ENCODE results near the gene EIF4EBP2.

The EIF4EBP2 gene

DNA sequence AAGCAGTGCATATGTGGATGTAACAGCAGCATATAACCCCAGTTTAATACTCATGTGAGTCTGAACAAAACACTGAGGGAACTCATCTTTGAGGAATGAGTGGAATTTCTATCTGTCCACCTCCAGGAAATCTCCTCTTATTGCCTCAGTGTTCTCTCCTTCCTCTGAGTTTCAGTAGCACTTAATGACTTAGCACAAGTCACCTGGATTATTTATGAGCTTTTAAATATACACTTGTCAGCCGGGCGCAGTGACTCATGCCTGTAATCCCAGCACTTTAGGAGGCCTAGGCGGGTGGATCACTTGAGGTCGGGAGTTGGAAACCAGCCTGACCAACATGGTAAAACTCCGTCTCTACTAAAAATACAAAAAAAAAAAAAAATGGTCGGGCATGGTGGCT lies 25.8 kb upstream of the EIF4EBP2 start:
- no peak for DNase-seq (ENCODE audit: low read depth in 2 of 3, low spot score in 1 of 3)

DNA sequence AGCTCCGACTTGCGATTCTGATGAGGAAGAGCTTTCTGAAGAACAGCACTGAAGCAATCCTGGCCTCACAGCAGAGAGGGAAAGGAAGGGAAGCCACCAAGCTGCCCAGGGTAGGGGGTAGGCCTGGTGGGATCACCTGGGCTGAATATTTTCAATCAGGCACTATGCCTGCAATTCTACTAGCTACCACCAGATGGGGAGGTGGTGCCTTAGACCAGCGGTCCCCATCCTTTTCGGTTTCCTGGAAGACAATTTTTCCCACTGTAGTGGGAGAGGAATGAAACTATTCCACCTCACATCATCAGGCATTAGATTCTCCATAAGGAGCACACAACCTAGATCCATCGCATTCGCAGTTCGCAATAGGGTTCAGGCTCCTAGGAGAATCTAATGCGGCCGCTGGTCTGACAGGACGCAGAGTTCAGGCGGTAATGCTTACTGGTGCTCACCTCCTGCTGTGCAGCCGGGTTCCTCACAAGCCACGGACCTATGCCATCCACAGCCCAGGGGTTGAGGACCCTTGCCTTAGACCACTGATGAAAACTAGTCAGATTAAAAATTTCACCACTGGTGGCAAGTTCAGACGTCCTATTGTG lies 24.3 kb upstream of the EIF4EBP2 start:
- no peak for DNase-seq (ENCODE audit: low read depth in 2 of 3, low spot score in 1 of 3)

DNA sequence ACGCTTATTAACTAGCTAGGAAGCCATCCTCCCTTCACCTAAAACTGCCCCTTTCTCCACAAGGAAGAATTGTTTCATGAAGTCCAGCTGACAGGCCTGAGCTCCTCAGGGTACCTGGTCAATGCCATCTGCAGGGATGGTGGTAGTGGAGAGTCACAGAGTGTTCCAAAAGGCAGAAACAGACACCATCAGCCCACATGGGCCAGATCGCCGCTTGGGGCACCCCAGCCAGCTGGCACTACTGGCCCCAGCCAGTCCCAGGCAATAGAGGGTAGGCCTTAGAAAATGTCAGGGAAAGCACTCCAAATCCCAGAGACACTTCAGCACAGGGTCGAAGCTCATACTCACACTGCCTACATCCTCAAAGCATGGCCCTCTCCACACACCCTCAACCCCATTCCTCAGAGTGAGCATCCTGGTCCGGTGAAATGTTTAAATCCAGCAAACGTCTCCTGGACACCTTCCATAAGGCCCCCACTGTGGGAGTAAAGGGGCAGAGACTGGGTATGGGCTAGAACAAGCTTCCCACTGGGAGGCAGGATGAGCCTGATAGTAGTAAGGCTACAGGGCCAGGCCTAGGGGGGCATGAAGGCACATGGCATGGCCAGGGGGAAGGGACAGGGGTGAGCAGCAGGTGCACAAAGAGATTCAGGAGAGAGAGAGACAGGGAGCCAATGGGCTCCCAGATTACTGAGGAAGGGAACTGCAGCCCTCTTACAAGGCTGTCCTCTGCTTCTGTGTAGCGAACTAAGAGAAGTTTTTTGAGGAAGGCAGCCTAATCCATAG lies 23.4 kb upstream of the EIF4EBP2 start:
- no peak for DNase-seq (ENCODE audit: low read depth in 2 of 3, low spot score in 1 of 3)

DNA sequence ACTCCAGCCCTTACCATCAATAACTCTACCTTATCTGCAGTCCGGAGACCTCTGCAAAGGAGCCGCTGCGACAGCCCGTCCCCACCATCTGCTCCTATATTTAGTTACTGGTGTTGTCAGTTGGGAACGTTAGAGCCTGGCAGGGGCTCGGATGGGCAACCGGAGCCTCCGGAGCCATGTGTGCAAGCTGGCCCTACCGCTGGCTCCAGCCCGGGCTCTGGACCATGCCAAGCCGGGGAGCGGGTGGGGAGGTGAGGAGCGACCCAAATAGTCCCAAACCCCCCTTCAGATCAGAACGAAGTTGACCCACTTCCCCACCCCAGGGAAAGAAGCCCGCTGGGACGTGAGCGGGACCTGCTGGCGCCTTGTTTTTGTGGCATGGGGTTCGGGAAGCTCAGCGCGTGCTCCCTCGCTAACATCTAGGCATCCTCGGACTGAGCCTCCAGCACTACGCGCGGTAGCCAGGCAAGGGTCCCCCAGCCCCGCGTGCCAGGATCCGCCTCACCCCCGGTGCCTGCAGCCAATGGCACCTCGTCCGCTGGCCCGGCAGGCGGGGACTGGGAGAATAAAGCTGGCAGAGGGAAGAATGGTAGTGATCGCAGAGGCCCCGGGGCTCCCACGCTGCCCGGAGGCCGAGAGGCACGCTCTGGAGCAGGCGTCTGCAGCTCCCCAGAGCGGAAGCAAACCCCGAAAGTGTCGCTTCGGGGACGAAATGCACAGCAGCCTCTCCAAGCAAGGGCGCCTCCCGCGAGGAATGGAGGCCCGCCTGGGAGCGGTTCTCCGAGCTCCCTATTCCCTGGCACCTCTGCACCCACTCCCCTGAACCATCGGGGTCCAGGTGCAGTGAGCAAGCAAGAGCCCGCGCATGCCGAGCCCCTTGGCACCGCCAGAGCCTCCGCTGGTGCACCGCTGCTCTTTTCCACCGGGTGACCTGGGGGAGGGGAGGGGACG lies 22.2 kb upstream of the EIF4EBP2 start:
- DNase-seq (ENCODE audit: low read depth in 2 of 3, low spot score in 1 of 3), result peak in 2 of 3 donors; percentile 3 to 12

DNA sequence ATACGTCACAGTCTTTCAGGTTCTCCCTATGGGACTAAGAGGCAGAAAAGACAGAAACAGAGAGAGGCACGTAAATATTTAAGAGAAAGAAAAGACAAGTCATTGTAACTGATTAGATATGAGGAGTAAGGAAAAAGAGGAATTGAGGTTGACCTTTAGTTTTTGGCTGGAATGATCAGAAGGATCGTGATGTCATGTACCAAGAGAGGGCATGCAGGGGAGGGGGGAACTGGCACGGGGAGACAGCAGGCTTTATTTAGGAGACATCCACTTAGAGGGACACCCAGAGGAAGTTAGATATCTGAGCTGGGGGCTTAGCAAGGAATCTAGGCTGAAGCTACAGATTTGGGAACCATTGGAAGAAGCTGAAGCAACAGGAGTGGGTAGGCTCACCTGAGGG lies 12.3 kb upstream of the EIF4EBP2 start:
- no peak for DNase-seq (ENCODE audit: low read depth in 2 of 3, low spot score in 1 of 3)

DNA sequence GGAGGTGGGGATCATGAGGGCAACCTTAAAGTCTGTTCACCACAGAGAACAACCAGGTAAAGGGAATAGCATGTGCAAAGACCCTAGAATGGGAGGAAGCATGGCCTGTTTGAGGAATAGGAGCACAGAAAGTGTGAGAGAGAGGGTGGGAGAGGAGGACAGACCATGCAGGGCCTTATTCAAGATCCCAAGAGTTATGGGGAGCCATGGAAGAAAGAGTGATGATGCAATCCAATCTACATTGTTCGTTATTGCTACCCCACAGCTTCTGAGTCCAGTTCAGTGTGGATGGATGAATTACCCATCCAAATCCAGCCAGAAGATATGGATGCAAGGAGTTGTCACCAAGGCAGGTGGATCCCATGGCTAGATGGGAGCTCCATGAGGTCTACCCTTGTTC lies 7.8 kb upstream of the EIF4EBP2 start:
- no peak for DNase-seq (ENCODE audit: low read depth in 2 of 3, low spot score in 1 of 3)

DNA sequence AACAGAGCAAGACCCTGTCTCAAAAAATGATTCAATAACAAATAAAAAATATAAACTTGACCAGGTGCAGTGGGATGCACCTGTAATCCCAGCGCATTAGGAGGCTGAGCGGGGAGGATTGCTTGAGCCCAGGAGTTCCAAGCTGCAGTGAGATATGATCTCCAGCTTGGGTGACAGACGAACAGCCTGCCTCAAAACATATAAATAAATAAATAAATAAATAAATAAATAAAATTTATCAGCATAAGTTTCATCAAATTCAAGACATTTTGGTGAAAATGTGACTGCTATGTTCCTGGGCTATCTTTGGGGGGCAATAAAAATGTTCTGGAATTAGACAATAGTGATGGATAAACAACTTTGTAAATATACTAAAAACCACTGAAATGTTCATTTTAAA lies 4.8 kb upstream of the EIF4EBP2 start:
- no peak for DNase-seq (ENCODE audit: low read depth in 2 of 3, low spot score in 1 of 3)

DNA sequence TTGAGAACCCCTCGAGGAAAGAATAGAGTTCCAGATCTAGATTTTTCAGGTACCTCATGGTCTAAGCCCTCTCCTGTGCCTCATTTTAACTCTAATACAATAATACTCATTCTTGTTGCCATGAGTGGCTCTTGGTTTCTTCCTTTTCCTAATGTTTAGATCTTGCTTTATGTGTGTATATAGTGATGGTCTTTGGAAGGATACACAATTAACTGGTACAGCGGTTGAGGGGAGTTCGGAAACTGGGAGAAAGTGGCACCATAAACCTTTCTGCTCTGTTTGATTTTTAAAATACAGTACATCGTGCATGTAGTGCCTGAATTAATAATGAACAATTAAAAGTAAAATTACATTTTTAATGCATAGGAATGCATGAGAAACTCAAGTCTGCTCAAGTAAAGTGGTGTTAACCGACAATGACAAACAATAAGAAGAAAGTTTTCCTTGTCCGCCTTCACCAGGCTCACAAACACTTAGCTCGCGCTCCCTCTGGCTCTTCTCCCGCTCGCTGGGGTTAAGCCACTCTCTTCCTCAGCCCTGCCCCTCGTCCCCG lies 386 bp upstream of the EIF4EBP2 start:
- DNase-seq (ENCODE audit: low read depth in 2 of 3, low spot score in 1 of 3), result no peak

DNA sequence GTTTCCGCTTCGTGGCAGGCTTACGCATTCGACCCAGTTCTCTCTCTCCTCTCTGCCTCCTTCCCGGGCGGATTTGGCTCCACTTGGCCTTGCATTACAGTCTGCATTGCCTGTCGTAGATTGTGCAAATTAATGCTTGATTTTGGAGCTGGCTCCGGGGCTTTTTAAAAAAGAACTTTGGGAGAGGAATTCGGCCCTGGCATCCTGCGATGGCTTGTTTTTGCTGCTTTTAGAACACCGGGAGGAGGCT lies 767 bp downstream of the EIF4EBP2 start:
- DNase-seq (ENCODE audit: low read depth in 2 of 3, low spot score in 1 of 3), result no peak

DNA sequence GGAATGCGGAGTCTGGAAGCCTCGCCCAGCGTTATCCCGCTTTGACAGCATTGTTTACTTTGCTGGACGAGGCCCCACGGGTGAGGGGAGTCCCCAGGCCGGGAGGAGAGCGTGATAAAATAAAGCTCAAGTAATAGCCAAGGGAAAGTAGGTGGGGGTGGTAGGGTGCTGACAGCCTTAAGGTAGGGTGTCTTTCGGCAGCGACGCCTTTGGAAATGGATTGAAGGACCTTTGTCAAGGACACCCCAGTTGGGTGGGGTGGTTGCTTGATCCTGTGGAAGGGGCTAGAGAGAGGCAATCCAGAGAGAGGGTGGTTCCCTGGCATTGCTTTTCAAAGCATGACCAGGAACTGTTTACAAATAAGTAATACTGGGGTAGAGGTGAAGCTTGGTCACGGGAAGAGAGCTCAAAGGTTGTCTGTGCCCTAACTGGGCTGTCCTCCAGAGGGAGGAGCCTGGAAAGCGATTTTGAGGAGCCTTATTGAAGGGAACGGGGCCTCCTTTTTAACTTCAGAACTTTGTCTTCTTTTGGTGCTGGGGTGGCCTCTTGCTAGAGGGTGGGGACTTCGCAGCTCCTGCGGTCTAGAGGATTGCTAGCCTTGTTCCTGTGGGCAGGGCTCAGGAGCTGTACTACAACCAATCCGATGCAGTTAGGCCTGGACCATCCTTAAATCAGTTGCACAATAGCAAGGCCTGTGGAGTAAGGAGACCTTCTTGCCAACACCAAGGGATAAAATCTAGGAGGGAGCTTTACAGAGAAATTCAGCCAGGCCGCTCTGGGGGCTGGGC lies 1.3 kb downstream of the EIF4EBP2 start:
- DNase-seq (ENCODE audit: low read depth in 2 of 3, low spot score in 1 of 3), result peak in 2 of 3 donors; percentile 6 to 13

DNA sequence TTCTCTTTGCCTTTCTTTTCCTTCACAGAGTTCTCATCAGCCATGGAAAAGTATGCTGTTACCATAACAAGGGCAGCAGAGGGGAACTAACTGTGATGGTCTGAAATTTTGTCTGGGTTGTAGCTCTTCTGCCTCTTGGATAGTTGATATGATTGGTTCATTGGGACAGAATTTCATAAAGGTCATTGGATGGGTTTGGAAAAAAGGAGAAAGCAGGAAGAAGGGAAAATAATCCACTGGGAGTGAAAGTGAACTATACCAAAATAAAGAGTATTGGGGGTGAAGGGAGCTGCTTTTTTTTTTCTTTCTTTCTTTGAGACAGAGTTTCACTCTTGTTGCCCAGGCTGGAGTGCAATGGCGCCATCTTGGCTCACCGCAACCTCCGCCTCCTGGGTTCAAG lies 5.8 kb downstream of the EIF4EBP2 start:
- DNase-seq (ENCODE audit: low read depth in 2 of 3, low spot score in 1 of 3), result no peak

DNA sequence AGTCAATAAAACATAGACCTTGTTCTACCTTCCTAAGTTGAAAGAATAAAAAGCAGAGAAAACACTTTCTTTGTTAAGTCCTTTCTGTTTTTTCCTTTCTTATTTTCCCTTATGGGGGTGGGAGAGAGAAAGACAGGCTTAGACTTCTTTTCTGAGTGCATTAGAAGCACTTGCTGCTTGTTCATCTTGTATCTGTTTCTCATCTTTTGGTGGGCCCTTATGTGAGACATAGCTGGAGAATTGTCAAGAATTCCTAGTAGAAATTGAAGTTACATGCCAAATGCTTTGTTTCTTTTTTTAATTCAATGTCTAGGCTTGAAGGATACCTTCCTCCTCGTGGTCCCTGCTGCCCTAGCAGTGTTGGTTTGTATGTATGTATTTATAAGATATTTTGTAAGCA lies 6.7 kb downstream of the EIF4EBP2 start:
- DNase-seq (ENCODE audit: low read depth in 2 of 3, low spot score in 1 of 3), result no peak

DNA sequence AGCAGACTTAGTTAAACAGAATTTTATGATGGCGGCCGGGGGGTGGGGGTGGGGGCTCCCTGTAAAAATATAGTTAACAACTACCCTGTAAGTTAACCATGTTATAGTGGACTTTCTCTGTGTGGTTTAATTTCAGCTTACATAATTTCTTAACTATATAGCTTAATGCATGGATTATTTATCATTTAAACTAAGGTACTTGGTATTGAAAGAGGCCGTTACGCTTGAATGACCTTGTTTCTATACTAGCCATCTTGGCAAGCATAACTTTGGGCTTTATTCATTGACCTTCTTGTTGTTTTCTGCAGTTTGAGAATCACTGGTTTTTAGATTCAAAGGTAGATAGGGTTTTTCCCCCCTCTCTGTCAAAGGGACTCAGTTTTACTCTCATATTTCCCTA lies 8.4 kb downstream of the EIF4EBP2 start:
- no peak for DNase-seq (ENCODE audit: low read depth in 2 of 3, low spot score in 1 of 3)

DNA sequence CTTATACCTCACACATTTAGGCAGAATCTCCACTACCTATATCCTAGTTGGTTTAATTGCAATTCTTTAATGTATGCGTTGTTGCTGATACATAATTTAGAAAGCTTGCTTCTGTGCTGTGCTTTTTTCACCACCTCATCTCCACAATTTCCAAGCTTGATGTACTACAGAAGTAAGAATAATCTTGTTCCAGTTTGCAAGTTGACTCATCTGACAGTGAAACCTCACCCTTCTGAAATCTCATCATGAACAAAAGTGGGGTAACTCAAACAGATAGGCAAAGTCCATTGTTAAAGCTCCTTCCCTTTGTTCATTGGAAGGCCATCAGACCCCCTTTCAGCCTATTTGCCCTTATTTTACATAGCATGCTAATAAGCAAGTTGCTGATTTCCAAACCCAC lies 13.6 kb downstream of the EIF4EBP2 start:
- DNase-seq (ENCODE audit: low read depth in 2 of 3, low spot score in 1 of 3), result no peak

DNA sequence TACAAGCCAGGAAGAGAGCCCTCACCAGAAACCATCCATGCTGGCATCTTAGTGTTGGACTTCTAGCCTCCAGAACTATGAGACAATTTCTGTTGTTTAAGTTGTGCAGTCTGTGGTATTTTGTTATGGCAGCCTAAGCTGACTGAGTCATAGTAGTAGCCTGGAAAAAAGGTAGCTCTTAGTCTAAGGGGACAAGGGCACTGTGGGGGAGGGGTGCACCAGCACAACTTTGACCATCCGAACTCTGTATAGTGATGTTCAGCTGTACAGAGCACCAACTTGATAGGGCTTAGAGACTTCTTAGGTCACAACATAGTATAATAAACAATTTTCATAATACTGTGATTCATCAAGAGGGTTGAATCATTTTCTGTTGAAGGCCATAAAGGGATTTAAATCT lies 14.3 kb downstream of the EIF4EBP2 start:
- DNase-seq (ENCODE audit: low read depth in 2 of 3, low spot score in 1 of 3), result no peak

DNA sequence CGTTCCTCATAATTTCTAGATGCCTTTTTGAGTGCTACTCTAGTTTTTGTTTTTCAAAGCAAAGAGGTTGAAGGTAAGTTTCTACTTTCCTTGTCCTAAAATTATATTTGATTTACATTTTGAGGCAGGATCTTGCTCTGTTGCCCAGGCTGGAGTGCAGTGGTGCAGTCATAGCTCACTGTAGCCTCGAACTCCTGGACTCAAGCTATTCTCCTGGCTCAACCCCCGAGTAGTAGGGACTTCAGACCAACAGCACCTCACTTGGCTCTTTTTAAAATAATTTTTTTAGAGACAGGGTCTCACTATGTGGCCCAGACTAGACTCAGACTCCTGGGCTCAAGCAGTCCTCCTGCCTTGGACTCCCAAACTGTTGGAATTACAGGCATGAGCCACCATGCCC lies 14.8 kb downstream of the EIF4EBP2 start:
- DNase-seq (ENCODE audit: low read depth in 2 of 3, low spot score in 1 of 3), result no peak

DNA sequence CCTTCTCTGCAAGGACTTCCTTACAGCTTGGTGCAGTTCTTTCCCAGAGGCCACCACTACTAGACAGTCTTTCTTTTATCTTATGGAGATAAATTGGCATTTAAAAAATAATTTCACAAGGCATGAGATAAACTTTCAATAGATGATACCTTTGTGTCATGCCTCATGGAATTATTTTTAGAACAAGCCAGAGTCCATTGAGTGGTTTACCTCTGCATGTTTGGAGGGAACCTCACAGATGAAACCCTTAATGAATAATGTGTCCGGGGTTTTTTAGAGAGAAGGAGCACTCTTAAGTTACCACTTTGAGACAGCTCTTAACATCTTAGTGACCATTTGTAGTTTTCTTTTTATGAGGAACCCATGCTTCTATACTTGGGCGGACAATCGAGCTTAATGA lies 20.4 kb downstream of the EIF4EBP2 start:
- no peak for DNase-seq (ENCODE audit: low read depth in 2 of 3, low spot score in 1 of 3)

DNA sequence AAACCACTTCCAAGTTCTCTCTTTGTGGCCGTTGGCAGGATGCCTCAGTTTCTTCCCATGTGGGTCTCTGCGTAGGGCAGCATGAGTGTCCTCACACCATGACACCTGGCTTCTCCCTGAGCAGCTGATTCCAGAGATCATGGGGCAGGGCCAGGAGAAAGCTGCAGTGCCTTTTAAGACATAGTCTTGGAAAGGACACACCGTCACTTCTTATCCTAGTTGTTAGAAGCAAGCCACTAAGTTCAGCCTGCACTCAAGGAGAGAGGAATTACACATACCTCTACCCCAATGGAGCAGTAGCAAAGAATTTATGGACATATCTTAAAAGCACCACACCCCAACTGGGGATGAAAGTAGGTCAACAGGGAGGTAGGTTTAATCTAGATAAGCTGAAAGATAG lies 21.2 kb downstream of the EIF4EBP2 start:
- no peak for DNase-seq (ENCODE audit: low read depth in 2 of 3, low spot score in 1 of 3)

DNA sequence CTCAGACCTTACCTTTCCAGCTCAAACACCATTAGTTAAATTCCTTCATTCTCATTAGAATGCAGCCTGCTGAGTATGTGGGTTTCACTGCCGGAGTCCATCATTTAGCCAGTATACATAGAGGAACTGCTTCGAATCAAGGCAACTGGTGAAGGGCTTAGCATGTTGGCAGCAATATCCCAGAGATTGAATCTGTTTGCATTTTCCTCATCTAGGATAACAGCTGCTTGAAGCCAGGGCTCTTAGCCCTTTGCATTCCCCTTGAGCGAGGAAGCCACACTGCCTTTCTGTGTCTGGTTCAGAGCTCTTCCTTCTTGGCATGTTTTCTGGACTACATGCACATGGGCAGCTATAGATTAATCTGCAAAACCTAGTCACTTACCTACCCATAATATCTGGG lies 22.9 kb downstream of the EIF4EBP2 start:
- no peak for DNase-seq (ENCODE audit: low read depth in 2 of 3, low spot score in 1 of 3)

DNA sequence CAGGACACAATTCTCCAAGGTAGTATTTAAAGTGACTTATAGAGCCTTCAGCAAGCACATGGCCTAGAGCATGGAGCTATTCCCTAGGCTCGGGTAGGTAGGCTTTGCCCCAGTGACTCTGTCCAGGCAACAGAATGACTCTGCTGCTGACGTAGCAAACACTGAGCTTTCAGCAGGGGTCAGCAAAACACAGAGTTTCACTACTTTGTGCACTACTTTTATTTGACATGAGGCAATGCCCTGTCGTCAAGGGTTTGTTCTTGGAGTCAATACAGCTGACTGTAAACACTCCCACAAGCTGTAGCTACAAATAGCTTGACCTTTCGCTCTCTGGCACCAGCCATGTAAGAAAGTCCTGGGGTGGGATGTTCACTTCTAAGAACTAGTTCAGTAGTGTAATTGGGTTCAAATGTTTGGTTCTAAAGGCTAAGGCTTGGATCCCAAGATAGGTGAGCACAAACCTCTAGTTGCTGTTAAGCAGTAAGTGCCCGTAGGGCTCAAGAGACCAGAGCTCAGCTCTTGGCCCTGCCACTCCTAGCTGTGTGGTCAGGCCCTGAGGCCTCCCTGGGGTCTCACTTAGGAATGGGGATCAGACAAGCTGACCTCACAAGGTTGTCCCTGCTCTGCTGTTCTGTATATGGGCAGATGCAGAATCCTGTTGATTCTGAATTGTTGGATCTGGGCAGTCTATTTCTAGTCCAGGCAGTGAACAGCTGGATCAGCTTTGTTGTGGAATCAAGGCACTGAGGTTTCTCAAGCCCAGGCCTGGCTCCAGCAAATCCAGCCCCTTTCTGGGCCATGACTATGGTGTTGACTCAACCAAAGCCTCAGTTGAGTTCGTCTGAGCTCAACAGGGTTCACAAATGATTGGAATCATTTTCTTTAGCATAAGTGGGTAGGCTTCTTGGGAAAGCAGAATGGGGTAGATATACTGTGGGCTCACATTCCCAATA lies 26.8 kb downstream of the EIF4EBP2 start:
- DNase-seq (ENCODE audit: low read depth in 2 of 3, low spot score in 1 of 3), result no peak

All from stimulated activated CD4-positive, alpha-beta T cell treated with anti-CD3 and anti-CD28 coated beads, Interleukin-12 subunit alpha, Interleukin-12 subunit beta, amount 100 ng/mL, for 48 hours (primary cell).